ENCODE results near the gene FOXA3. TPM values are rescaled to one million over a fixed set of nuclear protein-coding genes. Genes with fewer than 3 reads are reported as not detected.

The FOXA3 gene
- total and polyA plus RNA-seq, 2 of the 4 experiments (the other 2 are of a cell fraction) = not detected

DNA sequence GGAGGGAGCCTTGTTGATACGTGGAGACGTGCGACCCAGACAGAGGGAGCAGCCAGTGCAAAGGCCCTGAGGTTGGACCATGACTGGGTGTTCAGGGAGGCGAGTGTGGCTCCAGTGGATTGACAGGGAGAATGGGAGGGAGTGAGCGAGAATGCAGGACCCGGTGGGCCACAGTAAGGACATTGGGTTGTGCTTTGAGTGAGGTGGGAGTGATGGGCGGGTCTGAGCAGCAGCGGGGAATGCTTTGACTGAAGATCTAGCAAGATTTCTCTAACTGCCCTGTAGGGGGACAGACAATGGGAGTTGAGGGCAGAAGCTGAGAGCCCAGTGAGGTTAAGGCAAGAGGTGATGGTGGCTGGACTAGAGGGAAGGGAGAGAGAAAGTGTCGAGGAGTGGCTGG is 58.2 kb downstream of the FOXA3 start:
- Histone ChIP-seq H3K27ac (ENCODE audit: insufficient read depth, low read length) (no peak overlapping the region), H3K18ac (ENCODE audit: low read depth, low read length) (no peak overlapping the region), H2AK9ac (replicated peaks; ENCODE audit: low read depth, low read length, poor library complexity) (no peak overlapping the region), H2AFZ (replicated peaks; ENCODE audit: low read length, poor library complexity) (no peak overlapping the region), H2BK5ac (ENCODE audit: low read depth, low read length, poor library complexity, severe bottlenecking) (no peak overlapping the region), H3K9ac (ENCODE audit: low read depth, low read length) (no peak overlapping the region), H4K5ac (ENCODE audit: low read depth, low read length) (no peak overlapping the region), H3K79me1 (ENCODE audit: low read depth in 1 of 2, low read length in 2 of 2) (no peaks in the 10 kb centered on the region), H3K56ac (ENCODE audit: extremely low read depth, insufficient read depth, low read length) (no peak overlapping the region), H3K4me2 (ENCODE audit: low read depth, low read length) (no peak overlapping the region), H3K4me3 (ENCODE audit: insufficient read depth, low read depth, low read length) (no peak overlapping the region), H2AK5ac (ENCODE audit: low read depth, low read length) (no peak overlapping the region), H4K20me1 (ENCODE audit: insufficient read depth, low read length) (no peaks in the 10 kb centered on the region), H2BK20ac (ENCODE audit: low read depth, low read length) (no peak overlapping the region), H3K23ac (ENCODE audit: low read depth, low read length) (no peak overlapping the region), H3K14ac (replicated peaks; ENCODE audit: low read depth, low read length) (no peak overlapping the region), H3K9me1 (ENCODE audit: insufficient read depth, low read length) (no peaks in the 10 kb centered on the region), H2BK120ac (ENCODE audit: low read depth, low read length) (no peak overlapping the region), H3K36me3 (ENCODE audit: control insufficient read depth, insufficient read depth, low read length) (no peaks in the 10 kb centered on the region), H4K8ac (ENCODE audit: low read depth in 2 of 2, low read length in 2 of 2) (no peak overlapping the region), H2BK15ac (ENCODE audit: low read depth, low read length) (no peak overlapping the region), H4K91ac (ENCODE audit: insufficient read depth, low read depth, low read length) (no peak overlapping the region), H3K27me3 (ENCODE audit: control insufficient read depth, insufficient read depth, low read length) (peaks cover 22% of the 10 kb centered on the region), H3K4me1 (ENCODE audit: control insufficient read depth, insufficient read depth, low read length) (no peaks in the 10 kb centered on the region), H3K4ac (ENCODE audit: low read depth, low read length) (no peak overlapping the region), H3K9me3 (ENCODE audit: control insufficient read depth, insufficient read depth, low read length) (no peaks in the 10 kb centered on the region)
- no TSS peak for BruUV-seq (replicated peaks)
- ChIA-PET POLR2A (ENCODE audit: unreplicated experiment) (no interaction called here), CTCF (no interaction called here)
- no peak for TF ChIP-seq RAD21 (IDR thresholded peaks at IDR 0.05; ENCODE audit: low read length)
- TF ChIP-seq, protein P1, sequence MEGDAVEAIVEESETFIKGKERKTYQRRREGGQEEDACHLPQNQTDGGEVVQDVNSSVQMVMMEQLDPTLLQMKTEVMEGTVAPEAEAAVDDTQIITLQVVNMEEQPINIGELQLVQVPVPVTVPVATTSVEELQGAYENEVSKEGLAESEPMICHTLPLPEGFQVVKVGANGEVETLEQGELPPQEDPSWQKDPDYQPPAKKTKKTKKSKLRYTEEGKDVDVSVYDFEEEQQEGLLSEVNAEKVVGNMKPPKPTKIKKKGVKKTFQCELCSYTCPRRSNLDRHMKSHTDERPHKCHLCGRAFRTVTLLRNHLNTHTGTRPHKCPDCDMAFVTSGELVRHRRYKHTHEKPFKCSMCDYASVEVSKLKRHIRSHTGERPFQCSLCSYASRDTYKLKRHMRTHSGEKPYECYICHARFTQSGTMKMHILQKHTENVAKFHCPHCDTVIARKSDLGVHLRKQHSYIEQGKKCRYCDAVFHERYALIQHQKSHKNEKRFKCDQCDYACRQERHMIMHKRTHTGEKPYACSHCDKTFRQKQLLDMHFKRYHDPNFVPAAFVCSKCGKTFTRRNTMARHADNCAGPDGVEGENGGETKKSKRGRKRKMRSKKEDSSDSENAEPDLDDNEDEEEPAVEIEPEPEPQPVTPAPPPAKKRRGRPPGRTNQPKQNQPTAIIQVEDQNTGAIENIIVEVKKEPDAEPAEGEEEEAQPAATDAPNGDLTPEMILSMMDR (conservative IDR thresholded peaks at IDR 0.05; ENCODE audit: low read depth, low read length) = 0 out of 2 replicates have a peak, but pooled peaks have one; percentile 8
- dilution Hi-C loops (cut with HindIII; ENCODE audit: low sequenced_read_pairs, unreplicated experiment) (no loop called here), intact Hi-C loops (cut with micrococcal nuclease) (loop anchor here (10.0 kb wide), 1 partner anchor 73 kb away; the partner anchor contains the start of gene CCDC61), in situ Hi-C loops (cut with MboI; ENCODE audit: low sequenced_read_pairs) (no loop called here)
- DNase-seq (no peak), ATAC-seq (ENCODE audit: low read depth) (no peak)
- WGBS, 2 experiments (ENCODE audit: extremely low coverage in 2 of 2, insufficient read length in 1 of 2) = 48% methylated on average over 5 of the region's 9 CpGs; no CpG with 5 or more reads in 1 of the 2 experiments

Other genes with a start within 250 kb of the FOXA3 start
- 11.1 and 11.8 TPM in 2 replicates for gene EML2, start 224.9 kb upstream of the FOXA3 start, total RNA-seq (2012; rRNA removed)
- 25.3 and 26.0 TPM in 2 replicates for gene EML2, start 224.9 kb upstream of the FOXA3 start, polyA plus RNA-seq (2012; rRNA removed)
- gene GIPR, start 196.1 kb upstream of the FOXA3 start, total RNA-seq (2012; rRNA removed) = 0.18 and 0.28 TPM in 2 replicates
- 0.63 and 1.2 TPM in 2 replicates for gene GIPR, start 196.1 kb upstream of the FOXA3 start, polyA plus RNA-seq (2012; rRNA removed)
- 877 and 974 TPM in 2 replicates for gene SNRPD2, start 172.4 kb upstream of the FOXA3 start, total RNA-seq (2012; rRNA removed)
- gene SNRPD2, start 172.4 kb upstream of the FOXA3 start, polyA plus RNA-seq (2012; rRNA removed) = 587 and 623 TPM in 2 replicates
- 6.6 and 7.8 TPM in 2 replicates for gene QPCTL, start 171.7 kb upstream of the FOXA3 start, total RNA-seq (2012; rRNA removed)
- gene QPCTL, start 171.7 kb upstream of the FOXA3 start, polyA plus RNA-seq (2012; rRNA removed) = 11.5 and 12.1 TPM in 2 replicates
- 2.2 and 3.0 TPM in 2 replicates for gene FBXO46, start 133.4 kb upstream of the FOXA3 start, total RNA-seq (2012; rRNA removed)
- 6.8 and 7.0 TPM in 2 replicates for gene FBXO46, start 133.4 kb upstream of the FOXA3 start, polyA plus RNA-seq (2012; rRNA removed)
- gene MEIOSIN, start 130.9 kb upstream of the FOXA3 start, total RNA-seq (2012; rRNA removed) = not detected in 2 replicates
- not detected in 2 replicates for gene MEIOSIN, start 130.9 kb upstream of the FOXA3 start, polyA plus RNA-seq (2012; rRNA removed)
- 0.90 and 1.4 TPM in 2 replicates for gene SIX5, start 95.1 kb upstream of the FOXA3 start, total RNA-seq (2012; rRNA removed)
- gene SIX5, start 95.1 kb upstream of the FOXA3 start, polyA plus RNA-seq (2012; rRNA removed) = 15.5 TPM in 2 replicates
- 7.9 and 10.0 TPM in 2 replicates for gene DMPK, start 81.8 kb upstream of the FOXA3 start, total RNA-seq (2012; rRNA removed)
- 48.5 and 50.7 TPM in 2 replicates for gene DMPK, start 81.8 kb upstream of the FOXA3 start, polyA plus RNA-seq (2012; rRNA removed)
- 9.7 and 10.0 TPM in 2 replicates for gene DMWD, start 71.5 kb upstream of the FOXA3 start, total RNA-seq (2012; rRNA removed)
- gene DMWD, start 71.5 kb upstream of the FOXA3 start, polyA plus RNA-seq (2012; rRNA removed) = 28.5 and 33.1 TPM in 2 replicates
- gene RSPH6A, start 49.0 kb upstream of the FOXA3 start, total RNA-seq (2012; rRNA removed) = under 0.01 TPM in 2 replicates
- gene RSPH6A, start 49.0 kb upstream of the FOXA3 start, polyA plus RNA-seq (2012; rRNA removed) = 0.09 TPM in 1 of 2 replicates, not detected in the other
- gene SYMPK, start 1.2 kb upstream of the FOXA3 start, total RNA-seq (2012; rRNA removed) = 33.6 and 35.3 TPM in 2 replicates
- 70.0 and 71.5 TPM in 2 replicates for gene SYMPK, start 1.2 kb upstream of the FOXA3 start, polyA plus RNA-seq (2012; rRNA removed)
- 4.5 and 5.0 TPM in 2 replicates for gene IRF2BP1, start 21.8 kb downstream of the FOXA3 start, total RNA-seq (2012; rRNA removed)
- gene IRF2BP1, start 21.8 kb downstream of the FOXA3 start, polyA plus RNA-seq (2012; rRNA removed) = 8.5 and 11.6 TPM in 2 replicates
- gene MYPOP, start 38.3 kb downstream of the FOXA3 start, total RNA-seq (2012; rRNA removed) = 0.28 and 0.36 TPM in 2 replicates
- 2.8 and 3.1 TPM in 2 replicates for gene MYPOP, start 38.3 kb downstream of the FOXA3 start, polyA plus RNA-seq (2012; rRNA removed)
- not detected in 2 replicates for gene NANOS2, start 50.5 kb downstream of the FOXA3 start, total RNA-seq (2012; rRNA removed)
- not detected in 2 replicates for gene NANOS2, start 50.5 kb downstream of the FOXA3 start, polyA plus RNA-seq (2012; rRNA removed)
- not detected in 2 replicates for gene NOVA2, start 109.5 kb downstream of the FOXA3 start, total RNA-seq (2012; rRNA removed)
- gene NOVA2, start 109.5 kb downstream of the FOXA3 start, polyA plus RNA-seq (2012; rRNA removed) = 0.03 TPM in 1 of 2 replicates, not detected in the other
- gene CCDC61, start 131.1 kb downstream of the FOXA3 start, total RNA-seq (2012; rRNA removed) = 3.2 and 3.6 TPM in 2 replicates
- gene CCDC61, start 131.1 kb downstream of the FOXA3 start, polyA plus RNA-seq (2012; rRNA removed) = 9.1 and 10.0 TPM in 2 replicates
- not detected in 2 replicates for gene PGLYRP1, start 158.7 kb downstream of the FOXA3 start, total RNA-seq (2012; rRNA removed)
- not detected in 2 replicates for gene PGLYRP1, start 158.7 kb downstream of the FOXA3 start, polyA plus RNA-seq (2012; rRNA removed)
- gene IGFL4, start 176.7 kb downstream of the FOXA3 start, total RNA-seq (2012; rRNA removed) = not detected in 2 replicates
- gene IGFL4, start 176.7 kb downstream of the FOXA3 start, polyA plus RNA-seq (2012; rRNA removed) = not detected in 2 replicates

Measured in IMR-90 (cell line).